Upper lobe of left lung (tissue), 4 donors: ENCODE results near the gene RASGEF1C.

Experiments
- EP300 ChIP-seq, 4 donors: sonication (generic); formaldehyde crosslinking; IDR thresholded peaks; one replicate each; pipeline ENCODE4 v1.5.1; 2017; ENCODE audit warnings: antibody characterized with exemption in 4 of 4, control low read depth in 2 of 4
- POLR2A ChIP-seq, 4 donors: fragments of 450-650 bp; IDR thresholded peaks; one replicate each; pipeline ENCODE4 v1.5.1; 2016 to 2017; ENCODE audit warnings: antibody characterized with exemption in 4 of 4, mild to moderate bottlenecking in 2 of 4
- POLR2AphosphoS5 ChIP-seq, 2 donors: sonication (generic); formaldehyde crosslinking; IDR thresholded peaks; one replicate each; pipeline ENCODE4 v1.5.1; 2017; ENCODE audit warnings: antibody characterized with exemption in 2 of 2
- TF ChIP-seq, protein P1 (sequence below), 6 experiments: fragments of 450-650 bp in 4 of 6; fragments of 200-600 bp in 2 of 6; sonication (generic) in 2 of 6; IDR thresholded peaks; one replicate each; pipeline ENCODE4 v1.5.1; 2016 to 2019; ENCODE audit warnings: antibody characterized with exemption in 6 of 6

DNA sequence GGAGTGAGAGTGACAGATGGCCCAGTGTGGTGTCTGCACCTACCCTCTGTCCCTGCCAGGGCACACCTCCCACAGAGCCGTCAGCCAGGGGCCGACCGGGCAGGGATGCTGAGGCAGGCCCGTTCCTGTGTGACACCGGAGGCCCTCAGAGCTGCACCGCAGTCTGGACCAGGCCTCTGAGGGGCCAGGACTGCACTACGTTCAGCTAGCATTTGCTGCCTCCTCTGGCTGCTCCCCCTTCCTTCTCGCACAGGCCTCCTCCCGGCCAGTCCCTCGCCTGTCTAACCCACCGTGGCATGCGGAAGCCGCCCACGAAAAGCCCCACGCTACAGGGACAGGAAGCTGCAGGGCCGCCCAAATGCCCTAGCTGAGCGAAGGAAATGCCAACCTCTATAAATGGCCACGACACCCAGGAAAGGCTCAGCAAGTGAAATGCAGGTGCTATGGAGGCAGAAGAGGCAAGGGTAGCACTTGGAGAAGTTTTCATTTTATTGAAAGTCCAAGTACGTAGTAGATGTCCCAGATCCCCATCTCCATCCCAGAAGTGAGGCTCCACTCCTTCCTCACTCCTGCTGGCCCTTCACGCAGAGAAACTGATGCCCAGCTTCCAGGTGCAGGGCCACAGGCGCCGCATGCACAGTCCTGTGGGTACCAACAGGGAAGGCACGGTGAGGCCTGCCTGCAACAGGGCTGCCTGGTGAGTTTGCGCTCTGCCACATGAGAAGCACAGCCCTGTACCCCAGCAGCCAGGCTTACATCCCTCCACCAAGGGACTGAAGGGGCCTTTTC lies 44.2 kb upstream of the RASGEF1C start:
- TF ChIP-seq, protein P1, sequence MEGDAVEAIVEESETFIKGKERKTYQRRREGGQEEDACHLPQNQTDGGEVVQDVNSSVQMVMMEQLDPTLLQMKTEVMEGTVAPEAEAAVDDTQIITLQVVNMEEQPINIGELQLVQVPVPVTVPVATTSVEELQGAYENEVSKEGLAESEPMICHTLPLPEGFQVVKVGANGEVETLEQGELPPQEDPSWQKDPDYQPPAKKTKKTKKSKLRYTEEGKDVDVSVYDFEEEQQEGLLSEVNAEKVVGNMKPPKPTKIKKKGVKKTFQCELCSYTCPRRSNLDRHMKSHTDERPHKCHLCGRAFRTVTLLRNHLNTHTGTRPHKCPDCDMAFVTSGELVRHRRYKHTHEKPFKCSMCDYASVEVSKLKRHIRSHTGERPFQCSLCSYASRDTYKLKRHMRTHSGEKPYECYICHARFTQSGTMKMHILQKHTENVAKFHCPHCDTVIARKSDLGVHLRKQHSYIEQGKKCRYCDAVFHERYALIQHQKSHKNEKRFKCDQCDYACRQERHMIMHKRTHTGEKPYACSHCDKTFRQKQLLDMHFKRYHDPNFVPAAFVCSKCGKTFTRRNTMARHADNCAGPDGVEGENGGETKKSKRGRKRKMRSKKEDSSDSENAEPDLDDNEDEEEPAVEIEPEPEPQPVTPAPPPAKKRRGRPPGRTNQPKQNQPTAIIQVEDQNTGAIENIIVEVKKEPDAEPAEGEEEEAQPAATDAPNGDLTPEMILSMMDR (IDR thresholded peaks at IDR 0.05), result no peak
- TF ChIP-seq POLR2A (IDR thresholded peaks at IDR 0.05) (no peak), POLR2AphosphoS5 (IDR thresholded peaks at IDR 0.05) (no peak), EP300 (IDR thresholded peaks at IDR 0.05) (no peak)
